Testis (tissue), 5 donors: ENCODE data around the gene TBL2. TPM values are rescaled to one million over a fixed set of nuclear protein-coding genes. Genes with fewer than 3 reads are reported as not detected.
A peak's percentile ranks its signal among the peaks of the same experiment; 100 is the strongest.

ENCODE experiments used
- DNase-seq: peaks from one replicate; pipeline ENCODE4 v3.0.0-alpha.2; 2019
- H3K27ac ChIP-seq, 2 donors: fragments of 200-600 bp; sonication (generic); one replicate each; pipeline ENCODE4 v1.5.1; 2019
- H3K27me3 ChIP-seq: fragments of 200-600 bp; sonication (generic); one replicate; pipeline ENCODE4 v1.5.1; 2019
- H3K36me3 ChIP-seq: fragments of 200-600 bp; sonication (generic); one replicate; pipeline ENCODE4 v1.5.1; 2017; ENCODE audit warnings: low read depth; ENCODE audit errors: missing control alignments
- H3K4me1 ChIP-seq: fragments of 200-600 bp; sonication (generic); one replicate; pipeline ENCODE4 v1.5.1; 2019
- H3K4me3 ChIP-seq, 2 donors: fragments of 200-600 bp; sonication (generic); one replicate each; pipeline ENCODE4 v1.5.1; 2017 to 2019
- H3K9me3 ChIP-seq: fragments of 200-600 bp; sonication (generic); one replicate; pipeline ENCODE4 v1.5.1; 2017
- POLR2A ChIP-seq: fragments of 450-650 bp; IDR thresholded peaks from one replicate; pipeline ENCODE4 v1.6.1; 2017; ENCODE audit warnings: antibody characterized with exemption, mild to moderate bottlenecking, moderate library complexity
- WGBS, 2 donors: methylation state at CpG; one replicate each; pipeline ENCODE4 v1.1.5; 2018; 5-methylcytosine and 5-hydroxymethylcytosine counted together
- intact Hi-C: fragments of 100-400 bp; cut with DNase I; formaldehyde crosslinking; loops from one replicate; pipeline ENCODE4 v1.15.1; 2023; ENCODE audit warnings: low total_unique reads
- long read RNA-seq, 2 donors: transcript quantifications; one replicate each; lab custom pipeline, GENCODE V29; 2026
- polyA plus RNA-seq: library from polyadenylated mRNA; stranded (reverse); fragments of 350-450 nt; fragmentation: Illumina TruSeq; extraction: RNeasy Lipid Tissue Mini Kit (QIAGEN cat#74804); gene quantifications from one replicate; pipeline ENCODE4 v1.2.3, GENCODE V29; 2014; ENCODE audit warnings: low read depth, low replicate concordance; ENCODE audit not compliant: insufficient read depth
- total RNA-seq, 2 donors: library from RNA; depleted of rRNA; stranded (reverse); fragments of >200 nt; gene quantifications; one replicate each; pipeline ENCODE4 v1.2.3, GENCODE V29; 2016
- TF ChIP-seq, protein P1 (sequence below), 3 experiments: fragments of 450-650 bp in 2 of 3; fragments of 200-600 bp in 1 of 3; sonication (generic) in 1 of 3; IDR thresholded peaks; one replicate each; pipeline ENCODE4 v1.5.1; 2016 to 2019; ENCODE audit warnings: antibody characterized with exemption in 3 of 3, mild to moderate bottlenecking in 2 of 3, moderate library complexity in 1 of 3

Gene TBL2
- total RNA-seq (100 to 1,000 TPM; 211 to 224 TPM), polyA plus RNA-seq (579 TPM)
- long read RNA-seq, donor 1, full-length matches to known transcripts: 11 of 11 reads
- long read RNA-seq, donor 1, partial matches to known transcripts: 0 of 11 reads
- long read RNA-seq, donor 1, other reads (novel, unspliced or antisense): 0 of 11 reads
- long read RNA-seq, donor 2, full-length matches to known transcripts: 5 of 5 reads
- long read RNA-seq, donor 2, partial matches to known transcripts: 0 of 5 reads
- long read RNA-seq, donor 2, other reads (novel, unspliced or antisense): 0 of 5 reads

- WGBS, 2 donors: 0% methylated on average over 7 to 28 of the region's 75 CpGs
- peak within 1 kb of the TSS; percentile 79 to 93 for H3K27ac ChIP-seq
- intact Hi-C loops: no loop called here
These were observed at the start of gene TBL2 for GRCh38 chr7:73578342-73579128. TSS of gene TBL2 (minus strand) at chr7:73578579. CDS start at chr7:73578549, 30 bp downstream.

GRCh38 chr7:73626814-73627213 lies 48.4 kb upstream of the TBL2 start:
- WGBS, 2 donors: 38 to 43% methylated on average over 2 to 3 of the region's 3 CpGs
- intact Hi-C loops: no loop called here
- H3K27ac ChIP-seq: no peak overlapping the region
- H3K4me3 ChIP-seq: no peak overlapping the region
- peaks cover 11% of the 10 kb centered on the region for H3K4me1 ChIP-seq
- H3K36me3 ChIP-seq: no peaks in the 10 kb centered on the region
- no peaks in the 10 kb centered on the region for H3K9me3 ChIP-seq
- no peak for DNase-seq
- TF ChIP-seq POLR2A: no peak
- TF ChIP-seq, protein P1, sequence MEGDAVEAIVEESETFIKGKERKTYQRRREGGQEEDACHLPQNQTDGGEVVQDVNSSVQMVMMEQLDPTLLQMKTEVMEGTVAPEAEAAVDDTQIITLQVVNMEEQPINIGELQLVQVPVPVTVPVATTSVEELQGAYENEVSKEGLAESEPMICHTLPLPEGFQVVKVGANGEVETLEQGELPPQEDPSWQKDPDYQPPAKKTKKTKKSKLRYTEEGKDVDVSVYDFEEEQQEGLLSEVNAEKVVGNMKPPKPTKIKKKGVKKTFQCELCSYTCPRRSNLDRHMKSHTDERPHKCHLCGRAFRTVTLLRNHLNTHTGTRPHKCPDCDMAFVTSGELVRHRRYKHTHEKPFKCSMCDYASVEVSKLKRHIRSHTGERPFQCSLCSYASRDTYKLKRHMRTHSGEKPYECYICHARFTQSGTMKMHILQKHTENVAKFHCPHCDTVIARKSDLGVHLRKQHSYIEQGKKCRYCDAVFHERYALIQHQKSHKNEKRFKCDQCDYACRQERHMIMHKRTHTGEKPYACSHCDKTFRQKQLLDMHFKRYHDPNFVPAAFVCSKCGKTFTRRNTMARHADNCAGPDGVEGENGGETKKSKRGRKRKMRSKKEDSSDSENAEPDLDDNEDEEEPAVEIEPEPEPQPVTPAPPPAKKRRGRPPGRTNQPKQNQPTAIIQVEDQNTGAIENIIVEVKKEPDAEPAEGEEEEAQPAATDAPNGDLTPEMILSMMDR (IDR thresholded peaks at IDR 0.05): no peak
- H3K27me3 ChIP-seq: no peaks in the 10 kb centered on the region

More at GRCh38 chr7:73578342-73579128, at the start of gene TBL2:
- Histone ChIP-seq H3K4me3 (peak within 1 kb of the TSS; percentile 87 to 90), H3K27me3 (no peaks in the 10 kb centered on the region), H3K4me1 (peaks cover 14% of the 10 kb centered on the region), H3K9me3 (no peaks in the 10 kb centered on the region), H3K36me3 (no peaks in the 10 kb centered on the region)
- DNase-seq: peak; percentile 100
- TF ChIP-seq, protein P1 (IDR thresholded peaks at IDR 0.05): no peak
- peak; percentile 50 for TF ChIP-seq POLR2A

GRCh38 chr7:73625276-73625675 lies 46.9 kb upstream of the TBL2 start:
- no peaks in the 10 kb centered on the region for H3K9me3 ChIP-seq
- DNase-seq: no peak
- no peak overlapping the region for H3K27ac ChIP-seq
- H3K4me1 ChIP-seq: peaks cover 15% of the 10 kb centered on the region
- H3K4me3 ChIP-seq: no peak overlapping the region
- H3K27me3 ChIP-seq: no peaks in the 10 kb centered on the region
- WGBS, 2 donors: 90 to 93% methylated on average over 10 to 11 of the region's 11 CpGs
- intact Hi-C loops: no loop called here
- no peaks in the 10 kb centered on the region for H3K36me3 ChIP-seq
- no peak for TF ChIP-seq POLR2A
- TF ChIP-seq, protein P1 (IDR thresholded peaks at IDR 0.05): no peak

GRCh38 chr7:73624669-73625001 lies 46.3 kb upstream of the TBL2 start:
- Histone ChIP-seq H3K4me3 (peak overlapping the region; percentile 59 to 75), H3K27ac (no peak overlapping the region), H3K9me3 (no peaks in the 10 kb centered on the region), H3K4me1 (peaks cover 15% of the 10 kb centered on the region), H3K36me3 (no peaks in the 10 kb centered on the region), H3K27me3 (no peaks in the 10 kb centered on the region)
- 47 to 75% methylated on average over 3 to 9 of the region's 9 CpGs for WGBS, 2 donors
- no peak for DNase-seq
- no peak for TF ChIP-seq POLR2A
- TF ChIP-seq, protein P1 (IDR thresholded peaks at IDR 0.05): no peak
- intact Hi-C loops: no loop called here
